Gastrocnemius medialis (tissue), 4 donors: ENCODE results near the gene CSH2.
"Not testable (repeated sequence)": the region's sequence is repeated elsewhere in the genome, so short reads cannot be mapped to it uniquely, and the experiment has no call there.

Experiments used
- CTCF ChIP-seq, 5 experiments: fragments of 450-650 bp in 3 of 5; fragments of 200-600 bp in 2 of 5; sonication (generic) in 2 of 5; IDR thresholded peaks in 4 of 5; conservative IDR thresholded peaks in 1 of 5; 1 replicate in 4 of 5; 2 replicates in 1 of 5; pipeline ENCODE4 v1.5.1; 2016 to 2019; ENCODE audit warnings: antibody characterized with exemption in 5 of 5, mild to moderate bottlenecking in 3 of 5, moderate library complexity in 3 of 5
- POLR2A ChIP-seq, 2 donors: fragments of 450-650 bp; IDR thresholded peaks; one replicate each; pipeline ENCODE4 v1.6.1; 2017; ENCODE audit warnings: antibody characterized with exemption in 2 of 2, mild to moderate bottlenecking in 2 of 2, moderate library complexity in 2 of 2

DNA sequence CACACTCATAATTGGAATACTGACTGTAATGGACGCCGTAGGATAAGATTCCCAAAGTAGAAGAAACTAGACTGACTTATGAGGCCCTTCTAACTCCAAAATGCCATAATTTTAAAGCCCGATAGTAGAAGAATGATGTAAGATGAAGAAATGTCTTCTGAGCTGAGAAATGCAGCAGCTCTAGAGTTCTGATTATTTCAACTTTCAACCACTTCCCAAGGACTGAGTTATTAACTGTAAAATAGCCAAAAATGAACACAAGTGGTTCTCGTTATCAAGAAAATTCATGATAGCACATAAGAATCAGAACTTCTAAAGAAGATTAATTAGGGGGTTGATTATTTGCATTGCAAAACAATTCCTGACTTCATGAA lies 3.2 kb downstream of the CSH2 start:
- not testable (repeated sequence) for TF ChIP-seq CTCF (IDR thresholded peaks at IDR 0.05 in 4 of 5, conservative IDR thresholded peaks at IDR 0.05 in 1 of 5); POLR2A (IDR thresholded peaks at IDR 0.05)
